ENCODE measurements around the gene EPHA2.

Gene EPHA2

GRCh38 chr1:16094453-16095158 lies 61.3 kb downstream of the EPHA2 start:
- no peak for DNase-seq (ENCODE audit: low read depth in 2 of 3, low spot score in 1 of 3)

GRCh38 chr1:16093611-16094010 lies 62.3 kb downstream of the EPHA2 start:
- DNase-seq (ENCODE audit: low read depth in 2 of 3, low spot score in 1 of 3) = no peak

- DNase-seq (ENCODE audit: low read depth in 2 of 3, low spot score in 1 of 3) = no peak
Observed at GRCh38 chr1:16092923-16093511, 62.9 kb downstream of the EPHA2 start.

- no peak for DNase-seq (ENCODE audit: low read depth in 2 of 3, low spot score in 1 of 3)
Observed at GRCh38 chr1:16092097-16092922, 63.6 kb downstream of the EPHA2 start.

- DNase-seq (ENCODE audit: low read depth in 2 of 3, low spot score in 1 of 3) = no peak
Observed at GRCh38 chr1:16091296-16091695, 64.6 kb downstream of the EPHA2 start.

- no peak for DNase-seq (ENCODE audit: low read depth in 2 of 3, low spot score in 1 of 3)
Observed at GRCh38 chr1:16090076-16090826, 65.6 kb downstream of the EPHA2 start.

GRCh38 chr1:16088996-16089395 lies 66.9 kb downstream of the EPHA2 start:
- DNase-seq (ENCODE audit: low read depth in 2 of 3, low spot score in 1 of 3) = no peak

- DNase-seq (ENCODE audit: low read depth in 2 of 3, low spot score in 1 of 3) = no peak
Observed at GRCh38 chr1:16088351-16088911, 67.4 kb downstream of the EPHA2 start.

- no peak for DNase-seq (ENCODE audit: low read depth in 2 of 3, low spot score in 1 of 3)
Observed at GRCh38 chr1:16087733-16088132, 68.1 kb downstream of the EPHA2 start.

GRCh38 chr1:16085522-16085921 lies 70.3 kb downstream of the EPHA2 start:
- no peak for DNase-seq (ENCODE audit: low read depth in 2 of 3, low spot score in 1 of 3)

GRCh38 chr1:16083486-16083885 lies 72.4 kb downstream of the EPHA2 start:
- DNase-seq (ENCODE audit: low read depth in 2 of 3, low spot score in 1 of 3) = no peak

- peak; percentile 48 to 72 (median 61) for DNase-seq (ENCODE audit: low read depth in 2 of 3, low spot score in 1 of 3)
Observed at GRCh38 chr1:16082283-16083038, 73.4 kb downstream of the EPHA2 start.

GRCh38 chr1:16081636-16082035 lies 74.2 kb downstream of the EPHA2 start:
- DNase-seq (ENCODE audit: low read depth in 2 of 3, low spot score in 1 of 3) = no peak

- no peak for DNase-seq (ENCODE audit: low read depth in 2 of 3, low spot score in 1 of 3)
Observed at GRCh38 chr1:16080422-16081150, 75.3 kb downstream of the EPHA2 start.

- peak; percentile 54 to 65 (median 60) for DNase-seq (ENCODE audit: low read depth in 2 of 3, low spot score in 1 of 3)
Observed at GRCh38 chr1:16078925-16079656, 76.8 kb downstream of the EPHA2 start.

- no peak for DNase-seq (ENCODE audit: low read depth in 2 of 3, low spot score in 1 of 3)
Observed at GRCh38 chr1:16077406-16078245, 78.2 kb downstream of the EPHA2 start.

- DNase-seq (ENCODE audit: low read depth in 2 of 3, low spot score in 1 of 3) = no peak
Observed at GRCh38 chr1:16076865-16077238, 79.0 kb downstream of the EPHA2 start.

Measured in stimulated activated CD4-positive, alpha-beta T cell treated with anti-CD3 and anti-CD28 coated beads, Interleukin-12 subunit alpha, Interleukin-12 subunit beta, amount 100 ng/mL, for 48 hours (primary cell).